ENCODE data around the gene NUP37.

The NUP37 gene, protein sequence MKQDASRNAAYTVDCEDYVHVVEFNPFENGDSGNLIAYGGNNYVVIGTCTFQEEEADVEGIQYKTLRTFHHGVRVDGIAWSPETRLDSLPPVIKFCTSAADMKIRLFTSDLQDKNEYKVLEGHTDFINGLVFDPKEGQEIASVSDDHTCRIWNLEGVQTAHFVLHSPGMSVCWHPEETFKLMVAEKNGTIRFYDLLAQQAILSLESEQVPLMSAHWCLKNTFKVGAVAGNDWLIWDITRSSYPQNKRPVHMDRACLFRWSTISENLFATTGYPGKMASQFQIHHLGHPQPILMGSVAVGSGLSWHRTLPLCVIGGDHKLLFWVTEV

DNA sequence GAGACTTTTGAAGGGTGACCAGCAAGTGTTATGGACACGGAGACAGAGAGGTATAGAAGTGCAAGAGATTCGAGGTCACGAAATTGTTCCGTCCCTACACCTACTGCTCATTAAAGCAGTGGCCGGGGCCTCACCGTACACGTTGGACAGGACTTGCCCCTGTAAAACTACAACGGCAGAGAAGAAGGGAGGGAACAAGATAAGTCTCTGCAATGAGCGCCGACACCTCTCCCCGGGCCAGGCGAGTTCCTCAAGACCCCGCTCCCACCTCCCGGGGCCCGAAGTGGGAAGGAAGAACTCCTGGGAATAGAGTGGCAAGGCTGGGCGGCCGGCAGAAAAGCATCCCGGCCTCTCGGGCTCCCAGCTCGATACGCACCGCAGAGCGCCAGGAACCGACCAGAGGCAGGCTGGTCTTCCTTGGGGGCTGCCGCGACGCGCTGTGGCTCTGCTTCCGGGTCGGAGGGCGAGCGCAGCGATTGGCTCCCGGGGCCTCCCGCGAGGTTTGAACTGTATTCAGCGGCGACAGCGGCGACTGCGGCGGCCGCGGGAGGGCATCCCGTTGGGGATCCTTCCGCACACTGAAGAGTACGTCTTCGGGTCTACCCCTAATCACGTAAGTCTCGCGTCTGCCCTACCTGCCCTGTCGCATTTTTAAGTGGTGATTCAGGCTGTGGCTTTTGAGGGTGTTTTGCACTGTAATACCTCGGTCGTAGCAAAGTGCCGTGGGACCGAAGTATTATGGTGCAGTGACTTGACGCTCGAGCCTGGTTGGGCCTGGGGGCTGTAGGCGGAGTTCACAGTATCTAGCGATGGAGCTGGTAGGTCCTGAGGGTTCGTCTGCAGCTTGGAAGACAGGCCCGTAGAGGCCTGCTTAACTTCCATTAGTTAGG is at the start of gene NUP37, which contains the start of gene PARPBP:
Gene NUP37, minus strand, starts transcription at position 441 of the 890 bp plus-strand sequence. CDS start 1,596 bp downstream, outside the sequence.
Gene PARPBP, plus strand, starts transcription at position 510 of the 890 bp plus-strand sequence. CDS start 3,706 bp downstream, outside the sequence.
- Histone ChIP-seq H3K4me3 (ENCODE audit: low read depth, low read length) (peak within 1 kb of the TSS; percentile 98), H3K27ac (ENCODE audit: extremely low read depth, low read depth, low read length) (peak within 1 kb of the TSS; percentile 70), H3K36me3 (ENCODE audit: control insufficient read depth in 2 of 2, insufficient read depth in 1 of 2, low read length in 2 of 2) (peaks cover 28 to 43% of the 10 kb centered on the region in 2 experiments), H3K4me1 (ENCODE audit: control insufficient read depth, insufficient read depth, low read length) (0 out of 2 replicates have a peak, but pooled peaks cover 2% of the 10 kb centered on the region), H3K9me3 (ENCODE audit: control insufficient read depth, insufficient read depth, low read depth, low read length) (no peaks in the 10 kb centered on the region)
- ChIA-PET CTCF (no interaction called here), POLR2A (interaction anchor here (0.5 to 1.4 kb wide), 4 partner anchors 8 to 21 kb away, joined by 3 to 8 read pairs (median 4); no protein-coding TSS in a partner anchor)
- TF ChIP-seq ZNF16 (tag by site-specific recombination; IDR thresholded peaks at IDR 0.05; ENCODE audit: low read depth) (no peak), ZNF501 (tag by site-specific recombination; IDR thresholded peaks at IDR 0.05) (peak; percentile 92), FEZF1 (tag by site-specific recombination; IDR thresholded peaks at IDR 0.05) (no peak), ZNF133 (tag by site-specific recombination; IDR thresholded peaks at IDR 0.05) (no peak), ZNF776 (tag by site-specific recombination; IDR thresholded peaks at IDR 0.05; ENCODE audit: borderline replicate concordance) (no peak), OSR2 (tag by site-specific recombination; IDR thresholded peaks at IDR 0.05) (no peak; the same call in 1 of the 2 replicates), ZNF211 (tag by site-specific recombination; IDR thresholded peaks at IDR 0.05; ENCODE audit: low read depth) (no peak), ZNF629 (tag by site-specific recombination; IDR thresholded peaks at IDR 0.05) (peak; percentile 81), ZNF626 (tag by site-specific recombination; IDR thresholded peaks at IDR 0.05) (no peak), ZNF76 (tag by site-specific recombination; IDR thresholded peaks at IDR 0.05; ENCODE audit: borderline replicate concordance, low read depth) (peak; percentile 70; the same call in 1 of the 2 replicates), BCL11B (tag by site-specific recombination; IDR thresholded peaks at IDR 0.05; ENCODE audit: low read depth) (no peak), ZNF521 (tag by site-specific recombination; IDR thresholded peaks at IDR 0.05) (no peak), YY1 (tag by site-specific recombination; IDR thresholded peaks at IDR 0.05) (0 out of 2 replicates have a peak, but pooled peaks have one; percentile 39), ZNF677 (tag by site-specific recombination; IDR thresholded peaks at IDR 0.05) (no peak), GLIS2 (tag by site-specific recombination; IDR thresholded peaks at IDR 0.05) (peak; percentile 100), ZBTB48 (tag by site-specific recombination; IDR thresholded peaks at IDR 0.05) (peak; percentile 94), ZNF514 (tag by site-specific recombination; IDR thresholded peaks at IDR 0.05) (no peak)
- TF ChIP-seq, protein P1, sequence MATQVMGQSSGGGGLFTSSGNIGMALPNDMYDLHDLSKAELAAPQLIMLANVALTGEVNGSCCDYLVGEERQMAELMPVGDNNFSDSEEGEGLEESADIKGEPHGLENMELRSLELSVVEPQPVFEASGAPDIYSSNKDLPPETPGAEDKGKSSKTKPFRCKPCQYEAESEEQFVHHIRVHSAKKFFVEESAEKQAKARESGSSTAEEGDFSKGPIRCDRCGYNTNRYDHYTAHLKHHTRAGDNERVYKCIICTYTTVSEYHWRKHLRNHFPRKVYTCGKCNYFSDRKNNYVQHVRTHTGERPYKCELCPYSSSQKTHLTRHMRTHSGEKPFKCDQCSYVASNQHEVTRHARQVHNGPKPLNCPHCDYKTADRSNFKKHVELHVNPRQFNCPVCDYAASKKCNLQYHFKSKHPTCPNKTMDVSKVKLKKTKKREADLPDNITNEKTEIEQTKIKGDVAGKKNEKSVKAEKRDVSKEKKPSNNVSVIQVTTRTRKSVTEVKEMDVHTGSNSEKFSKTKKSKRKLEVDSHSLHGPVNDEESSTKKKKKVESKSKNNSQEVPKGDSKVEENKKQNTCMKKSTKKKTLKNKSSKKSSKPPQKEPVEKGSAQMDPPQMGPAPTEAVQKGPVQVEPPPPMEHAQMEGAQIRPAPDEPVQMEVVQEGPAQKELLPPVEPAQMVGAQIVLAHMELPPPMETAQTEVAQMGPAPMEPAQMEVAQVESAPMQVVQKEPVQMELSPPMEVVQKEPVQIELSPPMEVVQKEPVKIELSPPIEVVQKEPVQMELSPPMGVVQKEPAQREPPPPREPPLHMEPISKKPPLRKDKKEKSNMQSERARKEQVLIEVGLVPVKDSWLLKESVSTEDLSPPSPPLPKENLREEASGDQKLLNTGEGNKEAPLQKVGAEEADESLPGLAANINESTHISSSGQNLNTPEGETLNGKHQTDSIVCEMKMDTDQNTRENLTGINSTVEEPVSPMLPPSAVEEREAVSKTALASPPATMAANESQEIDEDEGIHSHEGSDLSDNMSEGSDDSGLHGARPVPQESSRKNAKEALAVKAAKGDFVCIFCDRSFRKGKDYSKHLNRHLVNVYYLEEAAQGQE (tag by site-specific recombination; IDR thresholded peaks at IDR 0.05): no peak; the same call in 1 of the 2 replicates
- TF ChIP-seq, protein P2, sequence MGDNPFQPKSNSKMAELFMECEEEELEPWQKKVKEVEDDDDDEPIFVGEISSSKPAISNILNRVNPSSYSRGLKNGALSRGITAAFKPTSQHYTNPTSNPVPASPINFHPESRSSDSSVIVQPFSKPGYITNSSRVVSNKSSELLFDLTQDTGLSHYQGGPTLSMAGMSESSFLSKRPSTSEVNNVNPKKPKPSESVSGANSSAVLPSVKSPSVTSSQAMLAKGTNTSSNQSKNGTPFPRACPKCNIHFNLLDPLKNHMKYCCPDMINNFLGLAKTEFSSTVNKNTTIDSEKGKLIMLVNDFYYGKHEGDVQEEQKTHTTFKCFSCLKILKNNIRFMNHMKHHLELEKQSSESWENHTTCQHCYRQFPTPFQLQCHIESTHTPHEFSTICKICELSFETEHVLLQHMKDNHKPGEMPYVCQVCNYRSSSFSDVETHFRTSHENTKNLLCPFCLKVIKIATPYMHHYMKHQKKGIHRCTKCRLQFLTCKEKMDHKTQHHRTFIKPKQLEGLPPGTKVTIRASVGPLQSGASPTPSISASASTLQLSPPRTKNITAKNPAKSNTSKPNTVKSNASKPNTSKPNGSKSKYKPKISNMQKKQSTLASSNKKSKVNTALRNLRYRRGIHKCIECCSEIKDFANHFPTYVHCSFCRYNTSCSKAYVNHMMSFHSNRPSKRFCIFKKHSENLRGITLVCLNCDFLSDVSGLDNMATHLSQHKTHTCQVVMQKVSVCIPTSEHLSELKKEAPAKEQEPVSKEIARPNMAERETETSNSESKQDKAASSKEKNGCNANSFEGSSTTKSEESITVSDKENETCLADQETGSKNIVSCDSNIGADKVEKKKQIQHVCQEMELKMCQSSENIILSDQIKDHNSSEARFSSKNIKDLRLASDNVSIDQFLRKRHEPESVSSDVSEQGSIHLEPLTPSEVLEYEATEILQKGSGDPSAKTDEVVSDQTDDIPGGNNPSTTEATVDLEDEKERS (tag by site-specific recombination; IDR thresholded peaks at IDR 0.05): 0 out of 2 replicates have a peak, but pooled peaks have one; percentile 9
- TF ChIP-seq, protein P3, sequence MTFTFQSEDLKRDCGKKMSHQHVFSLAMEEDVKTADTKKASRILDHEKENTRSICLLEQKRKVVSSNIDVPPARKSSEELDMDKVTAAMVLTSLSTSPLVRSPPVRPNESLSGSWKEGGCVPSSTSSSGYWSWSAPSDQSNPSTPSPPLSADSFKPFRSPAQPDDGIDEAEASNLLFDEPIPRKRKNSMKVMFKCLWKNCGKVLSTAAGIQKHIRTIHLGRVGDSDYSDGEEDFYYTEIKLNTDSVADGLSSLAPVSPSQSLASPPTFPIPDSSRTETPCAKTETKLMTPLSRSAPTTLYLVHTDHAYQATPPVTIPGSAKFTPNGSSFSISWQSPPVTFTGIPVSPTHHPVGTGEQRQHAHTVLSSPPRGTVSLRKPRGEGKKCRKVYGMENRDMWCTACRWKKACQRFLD (tag by site-specific recombination; IDR thresholded peaks at IDR 0.05): no peak
- TF ChIP-seq, protein P4, sequence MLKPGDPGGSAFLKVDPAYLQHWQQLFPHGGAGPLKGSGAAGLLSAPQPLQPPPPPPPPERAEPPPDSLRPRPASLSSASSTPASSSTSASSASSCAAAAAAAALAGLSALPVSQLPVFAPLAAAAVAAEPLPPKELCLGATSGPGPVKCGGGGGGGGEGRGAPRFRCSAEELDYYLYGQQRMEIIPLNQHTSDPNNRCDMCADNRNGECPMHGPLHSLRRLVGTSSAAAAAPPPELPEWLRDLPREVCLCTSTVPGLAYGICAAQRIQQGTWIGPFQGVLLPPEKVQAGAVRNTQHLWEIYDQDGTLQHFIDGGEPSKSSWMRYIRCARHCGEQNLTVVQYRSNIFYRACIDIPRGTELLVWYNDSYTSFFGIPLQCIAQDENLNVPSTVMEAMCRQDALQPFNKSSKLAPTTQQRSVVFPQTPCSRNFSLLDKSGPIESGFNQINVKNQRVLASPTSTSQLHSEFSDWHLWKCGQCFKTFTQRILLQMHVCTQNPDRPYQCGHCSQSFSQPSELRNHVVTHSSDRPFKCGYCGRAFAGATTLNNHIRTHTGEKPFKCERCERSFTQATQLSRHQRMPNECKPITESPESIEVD (tag by site-specific recombination; IDR thresholded peaks at IDR 0.05): no peak
- TF ChIP-seq, protein P5, sequence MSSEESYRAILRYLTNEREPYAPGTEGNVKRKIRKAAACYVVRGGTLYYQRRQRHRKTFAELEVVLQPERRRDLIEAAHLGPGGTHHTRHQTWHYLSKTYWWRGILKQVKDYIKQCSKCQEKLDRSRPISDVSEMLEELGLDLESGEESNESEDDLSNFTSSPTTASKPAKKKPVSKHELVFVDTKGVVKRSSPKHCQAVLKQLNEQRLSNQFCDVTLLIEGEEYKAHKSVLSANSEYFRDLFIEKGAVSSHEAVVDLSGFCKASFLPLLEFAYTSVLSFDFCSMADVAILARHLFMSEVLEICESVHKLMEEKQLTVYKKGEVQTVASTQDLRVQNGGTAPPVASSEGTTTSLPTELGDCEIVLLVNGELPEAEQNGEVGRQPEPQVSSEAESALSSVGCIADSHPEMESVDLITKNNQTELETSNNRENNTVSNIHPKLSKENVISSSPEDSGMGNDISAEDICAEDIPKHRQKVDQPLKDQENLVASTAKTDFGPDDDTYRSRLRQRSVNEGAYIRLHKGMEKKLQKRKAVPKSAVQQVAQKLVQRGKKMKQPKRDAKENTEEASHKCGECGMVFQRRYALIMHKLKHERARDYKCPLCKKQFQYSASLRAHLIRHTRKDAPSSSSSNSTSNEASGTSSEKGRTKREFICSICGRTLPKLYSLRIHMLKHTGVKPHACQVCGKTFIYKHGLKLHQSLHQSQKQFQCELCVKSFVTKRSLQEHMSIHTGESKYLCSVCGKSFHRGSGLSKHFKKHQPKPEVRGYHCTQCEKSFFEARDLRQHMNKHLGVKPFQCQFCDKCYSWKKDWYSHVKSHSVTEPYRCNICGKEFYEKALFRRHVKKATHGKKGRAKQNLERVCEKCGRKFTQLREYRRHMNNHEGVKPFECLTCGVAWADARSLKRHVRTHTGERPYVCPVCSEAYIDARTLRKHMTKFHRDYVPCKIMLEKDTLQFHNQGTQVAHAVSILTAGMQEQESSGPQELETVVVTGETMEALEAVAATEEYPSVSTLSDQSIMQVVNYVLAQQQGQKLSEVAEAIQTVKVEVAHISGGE (tag by site-specific recombination; conservative IDR thresholded peaks at IDR 0.05; ENCODE audit: low read depth): peak; percentile 91
